Measurements from ENCODE around the gene CDH2.

Gene CDH2

GRCh38 chr18:28067346-28067745, 109.6 kb downstream of the CDH2 start:
- no peak for DNase-seq (ENCODE audit: low read depth)
- no peak for TF ChIP-seq CTCF (IDR thresholded peaks at IDR 0.05; ENCODE audit: low read length, missing control alignments)
- H3K4me3 ChIP-seq (replicated peaks; ENCODE audit: low read depth, low read length) = no peak overlapping the region

GRCh38 chr18:28065793-28066186, 111.1 kb downstream of the CDH2 start:
- peak; percentile 76 for DNase-seq (ENCODE audit: low read depth)
- TF ChIP-seq CTCF (IDR thresholded peaks at IDR 0.05; ENCODE audit: low read length, missing control alignments) = no peak
- peak overlapping the region; percentile 6 for H3K4me3 ChIP-seq (replicated peaks; ENCODE audit: low read depth, low read length)

GRCh38 chr18:28065031-28065792, 111.7 kb downstream of the CDH2 start:
- H3K4me3 ChIP-seq (replicated peaks; ENCODE audit: low read depth, low read length) = no peak overlapping the region
- TF ChIP-seq CTCF (IDR thresholded peaks at IDR 0.05; ENCODE audit: low read length, missing control alignments) = no peak
- peak; percentile 98 for DNase-seq (ENCODE audit: low read depth)

GRCh38 chr18:28063926-28064325, 113.0 kb downstream of the CDH2 start:
- no peak for DNase-seq (ENCODE audit: low read depth)
- no peak for TF ChIP-seq CTCF (IDR thresholded peaks at IDR 0.05; ENCODE audit: low read length, missing control alignments)
- no peak overlapping the region for H3K4me3 ChIP-seq (replicated peaks; ENCODE audit: low read depth, low read length)

GRCh38 chr18:28063271-28063761, 113.6 kb downstream of the CDH2 start:
- peak; percentile 66 for DNase-seq (ENCODE audit: low read depth)
- no peak for TF ChIP-seq CTCF (IDR thresholded peaks at IDR 0.05; ENCODE audit: low read length, missing control alignments)
- no peak overlapping the region for H3K4me3 ChIP-seq (replicated peaks; ENCODE audit: low read depth, low read length)

- TF ChIP-seq CTCF (IDR thresholded peaks at IDR 0.05; ENCODE audit: low read length, missing control alignments) = no peak
- DNase-seq (ENCODE audit: low read depth) = peak; percentile 51
- H3K4me3 ChIP-seq (replicated peaks; ENCODE audit: low read depth, low read length) = no peak overlapping the region
Measured at GRCh38 chr18:28062443-28062842, 114.5 kb downstream of the CDH2 start.

GRCh38 chr18:28059861-28060260, 117.1 kb downstream of the CDH2 start:
- DNase-seq (ENCODE audit: low read depth) = no peak
- no peak for TF ChIP-seq CTCF (IDR thresholded peaks at IDR 0.05; ENCODE audit: low read length, missing control alignments)
- H3K4me3 ChIP-seq (replicated peaks; ENCODE audit: low read depth, low read length) = no peak overlapping the region

Measured in fibroblast of pulmonary artery (primary cell).